SK-N-SH (cell line): ENCODE data around the gene CFAP100. TPM values are rescaled to one million over a fixed set of nuclear protein-coding genes. Genes with fewer than 3 reads are reported as not detected.

Source experiments
- CTCF ChIA-PET: fragments of 300-600, 350-600 bp; formaldehyde crosslinking; extraction: SDS; loops from one replicate; lab custom pipeline; 2021; lab: Yijun Ruan, JAX
- POLR2A ChIA-PET: fragments of 350-600 bp; sonication (Branson Sonifier 250); formaldehyde crosslinking; extraction: SDS; loops from one replicate; lab custom pipeline; 2020; ENCODE audit warnings: antibody characterized with exemption, inconsistent platforms; lab: Yijun Ruan, JAX
- DNase-seq: peaks from one replicate; pipeline ENCODE4 v3.0.0; 2012
- H2AFZ ChIP-seq: fragments of 200-600 bp; sonication (generic); 2 replicates; pipeline ENCODE4 v1.8.1; 2016; ENCODE audit warnings: antibody characterized with exemption, mild to moderate bottlenecking, low read depth
- H3F3A ChIP-seq: fragments of 200-600 bp; sonication (generic); replicated peaks from 2 replicates; pipeline ENCODE3; 2016; ENCODE audit warnings: antibody characterized with exemption, mild to moderate bottlenecking; ENCODE audit not compliant: insufficient read depth
- H3K27ac ChIP-seq, 2 experiments: fragments of 200-500 bp in 1 of 2; fragments of 200-600 bp in 1 of 2; sonication (Bioruptor generic) in 1 of 2; sonication (generic), shearing (Covaris generic) in 1 of 2; 2 replicates each; pipeline versions ENCODE4 v1.5.1 to v1.6.1; 2014 to 2016; ENCODE audit warnings: low read depth in 2 of 2, inconsistent platforms in 1 of 2, low read length in 1 of 2, mild to moderate bottlenecking in 1 of 2, mixed read lengths in 1 of 2
- H3K27me3 ChIP-seq: fragments of 200-600 bp; sonication (generic), shearing (Covaris generic); 2 replicates; pipeline ENCODE4 v1.6.1; 2016; ENCODE audit warnings: mixed run types; ENCODE audit not compliant: insufficient read depth
- H3K36me3 ChIP-seq, 2 experiments: fragments of 200-500 bp in 1 of 2; fragments of 200-600 bp in 1 of 2; sonication (Bioruptor generic) in 1 of 2; sonication (generic) in 1 of 2; replicated peaks in 1 of 2; 2 replicates each; pipeline versions ENCODE3 to v1.5.1; 2014 to 2016; ENCODE audit warnings: low read length in 1 of 2, mild to moderate bottlenecking in 1 of 2; ENCODE audit not compliant: insufficient read depth in 2 of 2, control insufficient read depth in 1 of 2
- H3K4me1 ChIP-seq, 2 experiments: fragments of 200-500 bp in 1 of 2; fragments of 200-600 bp in 1 of 2; sonication (Bioruptor generic) in 1 of 2; sonication (generic), shearing (Covaris generic) in 1 of 2; 2 replicates each; pipeline versions ENCODE4 v1.5.1 to v1.6.1; 2014 to 2016; ENCODE audit warnings: low read depth in 1 of 2, low read length in 1 of 2, mixed run types in 1 of 2; ENCODE audit not compliant: insufficient read depth in 2 of 2, control insufficient read depth in 1 of 2
- H3K4me2 ChIP-seq: fragments of 200-600 bp; sonication (generic), shearing (Covaris generic); 2 replicates; pipeline ENCODE4 v1.6.1; 2017; ENCODE audit warnings: mixed run types
- H3K4me3 ChIP-seq, 2 experiments: fragments of 200-500 bp in 1 of 2; fragments of 200-600 bp in 1 of 2; sonication (Bioruptor generic) in 1 of 2; sonication (generic), shearing (Covaris generic) in 1 of 2; 2 replicates each; pipeline versions ENCODE4 v1.5.1 to v1.8.1; 2014 to 2016; ENCODE audit warnings: low read depth in 2 of 2, inconsistent platforms in 1 of 2, low read length in 1 of 2, mild to moderate bottlenecking in 1 of 2, mixed read lengths in 1 of 2, moderate library complexity in 1 of 2
- H3K79me2 ChIP-seq: fragments of 200-600 bp; sonication (generic); 2 replicates; pipeline ENCODE4 v1.8.1; 2017; ENCODE audit warnings: mild to moderate bottlenecking; ENCODE audit not compliant: insufficient read depth
- H3K9ac ChIP-seq: fragments of 200-600 bp; sonication (generic); 2 replicates; pipeline ENCODE4 v1.6.1; 2017; ENCODE audit warnings: mixed run types
- H3K9me2 ChIP-seq: fragments of 200-600 bp; sonication (generic); 2 replicates; pipeline ENCODE4 v1.6.1; 2017; ENCODE audit warnings: mixed run types
- H3K9me3 ChIP-seq: fragments of 200-600 bp; sonication (generic); 2 replicates; pipeline ENCODE4 v1.6.1; 2017; ENCODE audit warnings: mixed run types, mild to moderate bottlenecking, moderate library complexity
- H4K20me1 ChIP-seq: fragments of 200-600 bp; sonication (generic); 2 replicates; pipeline ENCODE4 v1.6.1; 2017; ENCODE audit warnings: mild to moderate bottlenecking, mixed run types; ENCODE audit not compliant: insufficient read depth
- CTCF ChIP-seq: fragments of 200-600 bp; sonication (generic); IDR thresholded peaks from 2 replicates; pipeline ENCODE4 v1.6.1; 2017; ENCODE audit warnings: antibody characterized with exemption, mild to moderate bottlenecking, moderate library complexity
- ELF1 ChIP-seq: IDR thresholded peaks from 2 replicates; pipeline ENCODE4 v1.4.0; 2012
- EP300 ChIP-seq, 2 experiments: IDR thresholded peaks; 2 replicates each; pipeline versions ENCODE4 v1.4.0 to v1.6.1; 2012; ENCODE audit warnings: borderline replicate concordance in 1 of 2, low read depth in 1 of 2, low read length in 1 of 2
- FOXJ3 ChIP-seq: sonication (generic); formaldehyde crosslinking; IDR thresholded peaks from 2 replicates; pipeline ENCODE4 v1.5.1; 2020; ENCODE audit warnings: mild to moderate bottlenecking, missing genetic modification reagents
- GABPA ChIP-seq: IDR thresholded peaks from 2 replicates; pipeline ENCODE4 v1.4.0; 2012; ENCODE audit warnings: low read depth, mild to moderate bottlenecking
- MEF2A ChIP-seq: IDR thresholded peaks from 2 replicates; pipeline ENCODE4 v1.4.0; 2012; ENCODE audit warnings: low read depth, borderline replicate concordance
- MXI1 ChIP-seq: IDR thresholded peaks from 2 replicates; pipeline ENCODE4 v1.6.1; 2012; ENCODE audit warnings: mild to moderate bottlenecking, low read depth, low read length, improper control_type of control experiment
- NRF1 ChIP-seq: IDR thresholded peaks from 2 replicates; pipeline ENCODE4 v1.6.1; 2012; ENCODE audit warnings: low read depth, mild to moderate bottlenecking, low read length
- RAD21 ChIP-seq: IDR thresholded peaks from 2 replicates; pipeline ENCODE4 v1.6.1; 2012; ENCODE audit warnings: mild to moderate bottlenecking, low read length
- REST ChIP-seq: IDR thresholded peaks from 2 replicates; pipeline ENCODE4 v1.6.1; 2012; ENCODE audit warnings: mild to moderate bottlenecking, low read depth, low read length, moderate library complexity
- RFX5 ChIP-seq: IDR thresholded peaks from 2 replicates; pipeline ENCODE4 v1.6.1; 2012; ENCODE audit warnings: mild to moderate bottlenecking, improper control_type of control experiment, low read length
- SMC3 ChIP-seq: IDR thresholded peaks from 2 replicates; pipeline ENCODE4 v1.6.1; 2012; ENCODE audit warnings: low read depth, low read length, improper control_type of control experiment
- TAF1 ChIP-seq: IDR thresholded peaks from 2 replicates; pipeline ENCODE4 v1.6.1; 2012; ENCODE audit warnings: low read depth, mild to moderate bottlenecking, low read length, moderate library complexity, borderline replicate concordance
- TCF12 ChIP-seq: IDR thresholded peaks from 2 replicates; pipeline ENCODE4 v1.4.0; 2012
- WGBS: methylation state at CpG from one replicate; pipeline ENCODE4 v1.1.6; 2017; ENCODE audit warnings: low lambda C conversion rate; 5-methylcytosine and 5-hydroxymethylcytosine counted together
- polyA plus RNA-seq, 3 experiments: library from polyadenylated mRNA; depleted of rRNA; stranded (reverse); fragments of >200 nt; gene quantifications; 2 replicates each; pipeline ENCODE4 v1.2.3, GENCODE V29; 2012

The CFAP100 gene
- polyA plus RNA-seq, 1 of the 3 experiments (the other 2 are of a cell fraction): not detected

- no peaks in the 10 kb centered on the region for H3K79me2 ChIP-seq
- H4K20me1 ChIP-seq: no peaks in the 10 kb centered on the region
- no peaks in the 10 kb centered on the region for H3K9me2 ChIP-seq
- H3K9ac ChIP-seq: no peak overlapping the region
- H3K27me3 ChIP-seq: no peaks in the 10 kb centered on the region
- WGBS: 48% methylated on average over 2 of the region's 3 CpGs
- no peaks in the 10 kb centered on the region for H3K36me3 ChIP-seq
- DNase-seq: peak; percentile 1
- no peak overlapping the region for H3K4me3 ChIP-seq
- H3F3A ChIP-seq: no peaks in the 10 kb centered on the region
- ChIA-PET CTCF (interaction anchor here (0.9 kb wide), 1 partner anchor 14 kb away, joined by 3 read pairs; no protein-coding TSS in a partner anchor), POLR2A (no interaction called here)
- no peak overlapping the region for H2AFZ ChIP-seq
- TF ChIP-seq MEF2A (no peak), FOXJ3 (CRISPR knock-in tag) (no peak), REST (no peak), SMC3 (no peak), EP300 (IDR thresholded peaks at IDR 0.05; ENCODE audit: borderline replicate concordance in 1 of 2, low read depth in 1 of 2, low read length in 1 of 2) (no peak), TCF12 (no peak), RFX5 (no peak), RAD21 (no peak), ELF1 (no peak), NRF1 (no peak), CTCF (no peak), MXI1 (no peak), GABPA (no peak), TAF1 (no peak)
- no peak overlapping the region for H3K27ac ChIP-seq
- H3K9me3 ChIP-seq: peaks cover 7% of the 10 kb centered on the region
- H3K4me1 ChIP-seq: peaks cover 0 to 12% of the 10 kb centered on the region in 2 experiments; a peak in 1 of 4 replicates
- H3K4me2 ChIP-seq: no peak overlapping the region
Observed at GRCh38 chr3:126424751-126425150, 30.0 kb downstream of the CFAP100 start.
